ENCODE measurements around the gene PARP6.

PARP6 gene, protein sequence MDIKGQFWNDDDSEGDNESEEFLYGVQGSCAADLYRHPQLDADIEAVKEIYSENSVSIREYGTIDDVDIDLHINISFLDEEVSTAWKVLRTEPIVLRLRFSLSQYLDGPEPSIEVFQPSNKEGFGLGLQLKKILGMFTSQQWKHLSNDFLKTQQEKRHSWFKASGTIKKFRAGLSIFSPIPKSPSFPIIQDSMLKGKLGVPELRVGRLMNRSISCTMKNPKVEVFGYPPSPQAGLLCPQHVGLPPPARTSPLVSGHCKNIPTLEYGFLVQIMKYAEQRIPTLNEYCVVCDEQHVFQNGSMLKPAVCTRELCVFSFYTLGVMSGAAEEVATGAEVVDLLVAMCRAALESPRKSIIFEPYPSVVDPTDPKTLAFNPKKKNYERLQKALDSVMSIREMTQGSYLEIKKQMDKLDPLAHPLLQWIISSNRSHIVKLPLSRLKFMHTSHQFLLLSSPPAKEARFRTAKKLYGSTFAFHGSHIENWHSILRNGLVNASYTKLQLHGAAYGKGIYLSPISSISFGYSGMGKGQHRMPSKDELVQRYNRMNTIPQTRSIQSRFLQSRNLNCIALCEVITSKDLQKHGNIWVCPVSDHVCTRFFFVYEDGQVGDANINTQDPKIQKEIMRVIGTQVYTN

DNA sequence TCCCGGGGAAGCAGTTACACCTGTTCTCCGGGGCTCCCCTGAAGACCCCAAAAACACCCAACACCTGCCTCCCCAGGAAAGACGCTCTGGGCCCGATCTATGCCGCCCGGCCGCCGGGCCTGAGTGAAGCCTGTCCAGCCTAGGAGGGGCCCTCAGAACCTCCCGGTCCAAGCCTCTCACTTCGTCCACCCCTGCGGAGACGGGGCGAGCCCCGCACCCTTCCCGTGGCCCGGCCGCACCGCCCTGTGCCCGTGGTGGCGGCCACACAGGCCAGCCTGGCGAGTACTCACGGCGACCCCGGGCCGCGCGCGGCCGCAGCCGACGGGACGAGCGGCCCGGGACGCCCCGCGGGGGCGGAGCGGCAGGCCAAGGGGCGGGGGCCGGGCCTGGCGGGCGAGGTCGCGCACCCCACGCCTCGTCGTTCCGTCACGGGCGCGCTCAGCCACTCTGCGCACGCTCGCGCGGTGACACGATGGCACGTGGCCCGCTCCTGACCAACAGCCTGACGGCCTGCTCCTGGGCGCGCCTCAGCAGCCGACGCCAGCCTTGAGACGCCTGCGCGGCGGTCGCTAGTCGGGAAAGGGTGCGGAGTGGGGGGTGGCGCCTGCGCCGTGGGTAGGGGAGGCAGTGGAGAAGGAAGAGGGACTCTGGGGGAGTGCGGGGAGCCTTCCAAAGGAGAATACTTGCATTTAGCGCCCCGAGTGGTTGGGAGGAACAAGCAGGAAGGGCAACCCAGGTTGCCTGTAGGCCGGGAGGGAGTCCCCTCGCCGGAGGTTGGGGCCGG, at the start of gene PARP6:
TSS of gene PARP6 (minus strand) at position 342 of the 784 bp plus-strand sequence. CDS start 5,077 bp downstream, outside the sequence.
- DNase-seq (ENCODE audit: low read depth in 2 of 2) = peak; percentile 96 to 97

- peak; percentile 44 to 46 for DNase-seq (ENCODE audit: low read depth in 2 of 2)
Measured at GRCh38 chr15:72319985-72320671, 47.8 kb upstream of the PARP6 start, which contains the start of gene CELF6. Gene CELF6 (minus strand): TSS chr15:72320157. CDS start chr15:72319874, 283 bp downstream.

DNA sequence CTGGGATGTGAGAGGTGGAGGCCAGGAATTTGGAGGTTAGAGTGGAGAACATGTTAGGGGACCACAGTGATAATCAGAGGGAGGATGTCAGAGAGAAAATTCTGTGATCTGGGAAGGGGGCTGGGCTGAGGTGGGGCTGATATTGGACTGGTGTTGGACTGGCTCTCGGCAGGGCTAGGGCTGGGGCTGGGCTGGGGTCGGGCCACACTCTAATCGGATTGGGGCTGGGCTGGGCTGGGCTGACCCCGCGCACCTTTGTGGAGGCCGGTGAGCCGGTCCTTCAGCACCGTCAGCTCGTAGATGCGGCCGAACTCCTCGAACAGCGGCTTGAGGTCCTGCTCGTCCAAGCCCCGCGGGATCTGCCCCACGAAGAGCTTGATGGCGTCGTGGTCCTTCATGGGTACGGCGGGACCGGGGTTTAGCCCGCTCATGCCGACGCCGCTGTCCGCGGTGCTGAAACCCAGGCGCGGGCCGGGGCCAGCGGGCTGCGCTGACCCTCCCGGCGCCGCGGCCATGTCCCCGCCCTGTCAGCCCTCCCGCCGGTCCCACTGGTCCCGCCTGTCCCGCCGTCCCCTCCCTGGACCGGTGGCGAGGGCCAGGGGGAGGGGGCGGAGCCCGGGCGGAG, 47.1 kb upstream of the PARP6 start:
- DNase-seq (ENCODE audit: low read depth in 2 of 2) = no peak

DNA sequence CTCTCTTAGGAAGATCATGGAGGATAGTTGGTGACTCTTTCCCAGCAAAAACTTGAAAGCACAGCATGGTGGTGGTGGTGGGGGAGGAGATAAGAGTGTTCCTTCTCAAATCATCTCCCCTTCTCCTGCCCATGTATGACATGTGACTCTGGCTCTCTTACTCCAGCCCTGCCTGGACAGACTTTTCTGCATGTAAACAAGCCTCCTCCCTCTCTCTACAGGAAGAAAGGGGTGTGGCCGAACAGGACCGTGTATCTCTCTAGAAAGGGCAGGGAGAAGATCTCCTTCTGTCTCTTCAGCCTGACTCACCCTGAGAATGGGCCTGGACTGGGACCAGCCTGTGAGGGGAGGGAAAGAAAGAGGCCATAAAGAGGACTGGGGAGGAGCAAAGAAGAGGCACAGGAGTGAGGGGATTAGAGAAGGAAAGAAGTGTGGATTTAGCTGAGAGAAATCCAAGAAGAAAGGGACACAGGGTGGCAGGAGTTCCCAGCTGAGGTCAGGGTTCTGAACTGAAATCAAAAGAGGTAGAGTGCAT, 46.1 kb upstream of the PARP6 start:
- no peak for DNase-seq (ENCODE audit: low read depth in 2 of 2)

GRCh38 chr15:72315706-72316370, 43.5 kb upstream of the PARP6 start:
- DNase-seq (ENCODE audit: low read depth in 2 of 2) = no peak

DNA sequence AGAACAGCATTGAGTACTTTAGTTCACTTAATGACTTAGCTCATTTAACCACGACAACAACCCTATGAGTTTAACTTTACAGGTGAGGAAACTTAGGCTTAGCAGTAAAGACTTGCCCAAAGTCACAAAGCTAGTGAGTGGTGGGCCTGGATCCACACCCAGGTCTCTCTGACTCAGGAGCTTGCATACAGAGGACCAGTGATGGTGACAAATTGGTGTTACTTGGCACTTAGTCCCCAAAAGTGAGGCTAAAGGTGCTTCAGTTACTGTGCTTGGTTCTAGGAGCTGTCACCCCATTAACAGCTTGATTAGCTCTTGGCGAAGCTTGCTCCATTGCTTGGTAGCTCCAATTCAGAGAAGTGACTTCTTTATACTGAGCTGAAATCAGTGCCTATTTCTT, 41.5 kb upstream of the PARP6 start:
- DNase-seq (ENCODE audit: low read depth in 2 of 2) = no peak

DNA sequence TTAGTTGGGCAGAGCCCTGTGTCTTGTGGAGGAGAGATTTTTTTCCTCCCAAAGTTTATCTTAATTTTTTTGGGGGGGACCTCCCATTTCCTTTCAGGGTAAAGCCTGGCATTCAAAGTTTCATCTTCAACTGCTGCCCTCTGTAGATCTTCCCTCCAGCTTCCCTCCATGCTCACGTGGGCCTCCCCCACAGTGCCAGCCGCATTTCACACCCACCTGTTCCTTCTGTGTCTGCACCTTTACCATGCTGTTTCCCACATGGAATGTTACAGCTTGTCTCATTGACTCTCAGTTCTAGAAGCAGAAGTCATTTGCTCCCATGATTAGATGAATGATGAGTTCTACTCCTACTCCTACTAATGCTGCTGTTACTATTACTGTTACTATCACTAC, 41.1 kb upstream of the PARP6 start:
- DNase-seq (ENCODE audit: low read depth in 2 of 2) = no peak

DNA sequence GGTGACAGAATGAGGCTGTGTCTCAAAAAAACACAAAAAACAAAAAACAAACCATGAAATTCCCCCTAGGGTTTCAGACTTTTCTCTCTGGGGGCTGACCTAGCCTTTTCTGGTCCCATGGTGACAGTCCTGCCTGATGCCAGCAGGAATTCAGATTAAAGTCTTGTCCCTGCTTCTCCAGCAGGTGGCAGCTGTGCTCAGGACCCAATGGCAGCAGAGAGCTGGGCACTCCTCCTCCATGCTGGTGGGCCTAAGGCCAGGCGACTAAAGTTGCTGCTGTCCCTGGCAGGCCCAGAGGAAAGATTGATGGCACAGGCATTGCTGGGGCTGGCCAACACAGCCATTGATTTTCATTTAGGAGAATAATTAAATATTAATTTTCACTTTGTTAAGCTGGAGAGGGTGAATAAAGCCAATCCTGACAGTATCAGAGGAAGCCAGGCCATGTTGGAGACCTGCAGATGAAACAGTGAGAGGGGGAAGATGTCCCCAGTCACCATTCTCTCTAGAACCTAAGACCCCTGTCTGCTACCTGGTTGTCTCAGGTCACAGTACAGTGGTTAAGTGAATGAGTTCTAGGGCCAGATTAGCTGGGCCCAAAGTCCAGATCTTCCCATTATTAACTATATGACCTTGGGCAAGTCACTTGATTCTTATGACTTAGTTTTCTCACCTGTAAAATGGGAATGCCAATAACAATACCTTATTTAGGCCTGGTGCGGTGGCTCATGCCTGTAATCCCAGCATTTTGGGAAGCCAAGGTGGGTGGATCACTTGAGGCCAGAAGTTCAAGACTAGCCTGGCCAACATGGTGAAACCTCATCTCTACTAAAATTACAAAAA, 40.5 kb upstream of the PARP6 start:
- peak in 1 of 2 donors; percentile 15 for DNase-seq (ENCODE audit: low read depth in 2 of 2)

DNA sequence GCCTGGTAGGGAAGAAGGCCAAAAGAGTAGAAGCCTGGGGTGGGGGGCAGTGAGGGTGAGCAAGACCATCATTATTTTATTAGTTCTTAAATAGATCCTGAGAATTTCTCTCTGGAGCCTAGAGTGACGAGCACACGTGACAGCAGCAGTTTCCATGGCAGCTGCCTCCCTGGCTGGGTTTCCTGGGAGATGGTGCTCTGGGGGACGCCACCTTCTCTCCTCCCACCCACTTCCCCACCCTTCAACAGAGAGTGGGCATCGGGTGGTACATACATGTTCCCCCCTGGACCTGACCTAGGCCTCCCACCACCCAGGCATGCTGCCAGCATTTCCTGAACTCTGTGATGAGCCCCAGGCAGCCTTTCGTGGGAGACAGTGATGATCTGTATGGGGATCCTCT, 34.7 kb upstream of the PARP6 start:
- no peak for DNase-seq (ENCODE audit: low read depth in 2 of 2)

- no peak for DNase-seq (ENCODE audit: low read depth in 2 of 2)
Measured at GRCh38 chr15:72306211-72306785, 33.9 kb upstream of the PARP6 start.

- no peak for DNase-seq (ENCODE audit: low read depth in 2 of 2)
Measured at GRCh38 chr15:72304596-72304995, 32.2 kb upstream of the PARP6 start.

DNA sequence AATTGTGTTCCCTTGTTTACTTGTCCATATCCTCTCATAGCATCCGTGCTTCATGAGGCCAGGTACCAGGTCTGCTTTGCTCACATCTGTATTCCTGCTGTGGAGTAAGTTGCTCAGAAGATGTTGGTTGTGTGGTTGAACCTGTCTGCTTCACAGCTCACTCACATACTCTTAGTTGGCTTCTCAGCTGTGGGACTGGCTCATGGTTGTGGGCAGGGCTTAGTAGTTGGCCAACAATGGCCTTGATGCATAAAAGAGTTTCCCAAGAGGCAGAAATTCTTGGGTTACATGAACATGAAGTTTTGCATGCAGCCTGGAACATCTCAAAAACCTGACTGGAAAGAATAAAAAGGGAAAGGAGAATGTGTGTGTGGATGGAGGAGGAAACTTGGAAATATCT, 30.6 kb upstream of the PARP6 start:
- DNase-seq (ENCODE audit: low read depth in 2 of 2) = no peak

DNA sequence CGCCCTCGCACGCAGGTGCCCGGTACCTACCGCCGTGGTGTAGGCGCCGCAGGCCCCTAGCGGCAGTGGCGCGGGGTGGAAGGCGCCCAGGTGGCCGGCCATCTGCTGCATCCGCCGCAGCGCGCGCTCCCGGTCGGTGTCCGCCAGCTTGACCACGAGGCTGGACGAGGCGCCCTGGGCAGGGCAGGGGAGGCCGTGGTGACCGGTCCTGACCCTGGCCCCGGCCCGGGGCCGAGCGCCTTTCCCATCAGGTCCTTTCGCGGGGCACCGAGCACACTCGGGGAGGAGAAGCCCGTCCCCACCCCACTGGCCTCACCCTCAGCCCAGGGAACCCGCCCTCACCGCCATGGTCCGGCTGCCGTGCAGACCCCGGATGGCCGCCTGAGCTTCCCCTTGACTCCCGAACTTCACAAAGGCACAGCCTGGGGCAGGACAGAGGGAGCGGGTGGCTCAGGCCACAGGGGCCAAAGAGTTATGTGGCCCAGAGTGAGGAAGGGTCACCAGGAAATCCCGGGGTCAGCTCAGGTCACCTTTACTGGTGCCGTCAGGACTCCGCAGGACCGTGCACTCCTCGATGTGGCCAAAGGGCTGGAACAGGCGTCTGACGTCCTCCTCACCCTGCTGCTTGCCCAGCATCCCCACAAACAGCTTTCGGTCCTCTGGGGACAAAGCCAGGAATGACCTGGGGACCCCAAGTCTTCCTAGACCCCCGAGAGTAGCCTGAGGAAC, 17.4 kb upstream of the PARP6 start:
- DNase-seq (ENCODE audit: low read depth in 2 of 2) = no peak

DNA sequence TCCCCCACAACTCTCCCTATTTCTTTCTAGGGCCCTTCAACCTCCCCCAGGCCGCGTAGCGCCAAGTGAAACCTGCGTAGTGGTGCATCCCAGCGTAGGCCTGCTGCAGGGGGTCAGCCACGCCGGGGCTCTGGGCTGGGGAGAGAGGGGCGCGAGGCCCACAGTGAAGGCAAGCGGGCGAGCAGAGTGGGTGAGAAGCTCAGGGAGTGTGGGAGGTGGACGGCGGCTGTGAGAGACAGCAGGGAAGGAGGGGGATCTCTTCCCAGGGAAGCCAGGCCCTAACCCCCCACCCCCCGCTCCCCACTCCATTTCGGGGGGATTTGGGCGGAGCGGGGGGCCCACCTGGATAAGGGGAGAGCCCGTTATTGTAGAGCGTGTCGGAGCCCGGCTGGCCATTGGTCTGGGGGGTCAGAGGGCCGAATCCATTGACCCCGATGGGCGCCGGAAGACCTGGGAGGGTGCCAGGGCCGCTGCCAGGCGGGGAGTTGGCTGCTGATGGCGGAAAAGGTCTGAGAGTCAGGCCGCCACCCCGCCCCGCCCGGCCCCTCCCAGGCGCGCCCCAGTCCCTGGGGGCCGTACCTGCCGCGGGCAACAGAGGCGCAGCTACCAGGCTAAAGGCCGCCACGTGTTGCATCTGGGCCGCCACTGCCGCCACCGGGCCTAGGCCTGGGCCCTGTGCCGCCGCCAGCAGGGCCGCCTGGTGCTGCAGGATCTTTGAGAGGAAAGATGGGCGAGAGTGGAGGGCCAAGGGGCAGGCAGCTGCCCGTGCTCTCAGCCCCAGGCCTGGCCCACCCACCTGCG, 16.6 kb upstream of the PARP6 start:
- no peak for DNase-seq (ENCODE audit: low read depth in 2 of 2)

DNA sequence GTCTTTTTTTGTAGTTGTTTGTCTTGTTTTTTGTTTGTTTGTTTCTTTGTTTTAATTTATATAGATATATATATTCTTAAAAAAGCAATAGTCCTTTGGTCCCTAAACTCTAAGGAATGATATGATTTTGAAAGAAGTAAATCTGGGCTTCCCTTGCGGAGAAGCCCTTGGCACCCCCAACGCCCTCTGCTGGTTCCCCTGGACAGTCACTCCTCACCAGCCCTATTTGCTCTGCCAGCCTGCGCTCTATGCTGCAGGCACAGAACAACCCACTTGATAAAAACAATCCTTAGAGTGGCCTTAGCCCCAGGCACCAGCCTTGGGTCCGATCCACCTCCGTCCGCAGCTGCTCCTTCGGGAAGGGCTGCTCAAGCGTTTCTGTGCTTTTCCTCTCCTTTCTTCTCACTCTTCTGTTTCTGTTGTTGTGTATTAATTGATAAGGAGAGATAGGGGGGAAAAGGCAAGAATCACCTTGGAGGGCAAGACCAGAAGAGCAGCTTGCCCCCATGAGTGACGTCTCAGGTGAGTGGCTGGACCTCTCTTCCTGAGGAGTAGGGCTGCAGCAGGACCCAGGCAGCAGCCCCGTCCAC, 13.7 kb upstream of the PARP6 start:
- DNase-seq (ENCODE audit: low read depth in 2 of 2) = peak in 1 of 2 donors; percentile 22

DNA sequence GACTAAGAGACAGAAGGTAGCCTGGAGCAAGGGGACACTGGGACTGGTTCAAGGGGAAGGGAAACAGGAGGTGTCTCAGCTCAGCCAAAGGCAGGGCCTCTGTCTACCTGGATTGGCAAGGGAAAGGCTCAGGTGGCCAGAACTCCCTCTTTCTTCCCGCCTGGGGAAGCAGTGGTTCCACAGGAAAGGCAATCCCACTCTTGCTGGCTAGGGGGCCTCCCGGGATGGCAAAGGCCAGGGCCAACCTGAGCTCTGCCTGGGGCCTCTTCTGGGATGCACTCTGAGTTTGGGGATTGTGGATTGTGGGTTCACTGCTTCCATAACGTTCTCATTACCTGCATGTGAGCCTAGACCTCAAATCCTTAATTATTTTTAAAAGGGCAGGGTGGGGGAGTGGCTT, 13.0 kb upstream of the PARP6 start:
- no peak for DNase-seq (ENCODE audit: low read depth in 2 of 2)

DNA sequence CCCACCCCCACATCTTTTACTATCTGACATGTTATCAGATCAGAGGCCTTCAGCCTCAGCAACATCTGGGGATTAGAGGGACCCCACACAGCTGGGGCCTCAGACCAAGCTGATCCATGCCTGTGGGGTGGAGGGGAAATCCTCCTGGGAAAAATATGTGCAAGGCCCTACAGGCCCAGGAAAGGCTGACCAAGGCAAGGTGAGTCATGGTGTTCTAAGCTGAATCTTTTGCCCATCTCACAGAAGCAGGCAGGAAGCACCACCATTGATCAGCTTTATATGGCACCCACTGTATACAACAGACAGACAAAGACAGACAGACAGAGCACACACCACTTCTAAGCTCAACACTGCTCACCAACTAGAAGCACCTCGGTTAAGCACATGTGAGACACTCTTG, 12.4 kb upstream of the PARP6 start:
- no peak for DNase-seq (ENCODE audit: low read depth in 2 of 2)

Data from stimulated activated CD8-positive, alpha-beta memory T cell treated with anti-CD3 and anti-CD28 coated beads, Interleukin-7, amount 100 ng/mL, for 1 hour (primary cell).